Measurements from ENCODE around the gene PTPN11.
A peak's percentile ranks its signal among the peaks of the same experiment; 100 is the strongest.

DNA sequence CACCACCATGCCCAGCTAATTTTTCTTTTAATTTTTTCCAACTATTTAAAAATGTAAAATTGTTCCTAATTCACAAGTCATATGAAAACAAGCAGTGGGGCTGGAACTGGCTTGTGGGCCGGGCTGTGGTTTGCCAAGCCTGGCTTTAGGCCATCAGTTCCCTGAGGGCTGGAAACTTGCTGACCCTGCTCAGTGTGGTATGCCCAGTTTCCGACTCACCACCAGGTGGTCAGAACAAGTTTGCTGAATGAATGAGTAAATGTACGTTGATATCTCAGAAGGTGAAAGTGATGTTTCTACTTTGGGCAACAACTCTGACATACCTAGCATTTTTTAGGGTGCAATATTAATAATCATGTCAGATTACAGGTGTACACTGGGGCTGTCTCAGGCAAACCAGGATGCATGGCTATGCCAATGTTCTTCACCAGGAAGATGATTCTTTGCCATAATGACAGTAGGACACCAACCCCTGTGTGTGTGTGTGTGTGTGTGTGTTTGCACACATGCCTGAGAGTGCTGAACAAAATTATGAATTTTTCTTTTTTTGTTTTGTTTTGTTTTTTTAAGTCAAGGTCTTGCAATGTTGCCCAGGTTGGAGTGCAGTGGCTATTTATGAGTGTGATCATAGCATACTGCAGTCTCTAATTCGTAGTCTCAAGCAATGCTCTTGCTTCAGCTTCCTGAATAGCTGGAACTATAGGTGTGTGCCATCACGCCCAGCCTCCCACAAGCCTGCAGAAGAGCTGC, 106.1 kb downstream of the PTPN11 start:
- TF ChIP-seq, protein P1, sequence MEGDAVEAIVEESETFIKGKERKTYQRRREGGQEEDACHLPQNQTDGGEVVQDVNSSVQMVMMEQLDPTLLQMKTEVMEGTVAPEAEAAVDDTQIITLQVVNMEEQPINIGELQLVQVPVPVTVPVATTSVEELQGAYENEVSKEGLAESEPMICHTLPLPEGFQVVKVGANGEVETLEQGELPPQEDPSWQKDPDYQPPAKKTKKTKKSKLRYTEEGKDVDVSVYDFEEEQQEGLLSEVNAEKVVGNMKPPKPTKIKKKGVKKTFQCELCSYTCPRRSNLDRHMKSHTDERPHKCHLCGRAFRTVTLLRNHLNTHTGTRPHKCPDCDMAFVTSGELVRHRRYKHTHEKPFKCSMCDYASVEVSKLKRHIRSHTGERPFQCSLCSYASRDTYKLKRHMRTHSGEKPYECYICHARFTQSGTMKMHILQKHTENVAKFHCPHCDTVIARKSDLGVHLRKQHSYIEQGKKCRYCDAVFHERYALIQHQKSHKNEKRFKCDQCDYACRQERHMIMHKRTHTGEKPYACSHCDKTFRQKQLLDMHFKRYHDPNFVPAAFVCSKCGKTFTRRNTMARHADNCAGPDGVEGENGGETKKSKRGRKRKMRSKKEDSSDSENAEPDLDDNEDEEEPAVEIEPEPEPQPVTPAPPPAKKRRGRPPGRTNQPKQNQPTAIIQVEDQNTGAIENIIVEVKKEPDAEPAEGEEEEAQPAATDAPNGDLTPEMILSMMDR (optimal IDR thresholded peaks at IDR 0.05 in 1 of 3, IDR thresholded peaks at IDR 0.05 in 1 of 3, conservative IDR thresholded peaks at IDR 0.05 in 1 of 3; ENCODE audit: extremely low read depth in 1 of 3, insufficient read depth in 2 of 3, low read length in 3 of 3) = peak; percentile 21 to 36 (median 29)
- TF ChIP-seq EZH2 (IDR thresholded peaks at IDR 0.05; ENCODE audit: low read length) = no peak
